GM12872 (cell line): ENCODE results near the gene AFF2.

Source experiments
- CTCF ChIP-seq: IDR thresholded peaks from 3 replicates; pipeline ENCODE4 v1.5.1; 2011; ENCODE audit warnings: low read depth, mild to moderate bottlenecking, low read length, moderate library complexity; ENCODE audit not compliant: insufficient read depth

Gene AFF2

DNA sequence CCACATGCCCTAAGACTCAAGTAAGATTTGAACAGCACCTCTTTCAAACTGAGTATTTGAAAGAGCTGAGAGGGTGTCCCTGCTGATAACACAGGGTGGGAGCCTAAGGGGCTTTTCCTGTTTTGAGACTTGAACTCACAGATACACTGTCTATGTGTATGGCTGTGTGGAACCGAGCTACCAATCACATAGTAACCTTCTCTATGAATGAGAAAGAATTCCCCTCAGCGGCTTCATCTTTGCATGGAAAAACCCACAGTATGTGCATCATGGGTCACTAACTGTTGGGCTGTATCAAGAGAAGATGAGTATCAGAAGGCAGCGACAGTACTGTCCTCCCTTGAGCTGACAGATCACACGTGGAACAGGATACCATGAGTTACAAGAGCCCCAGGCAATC, 336.3 kb downstream of the AFF2 start:
- no peak for TF ChIP-seq CTCF

- no peak for TF ChIP-seq CTCF
Measured at GRCh38 chrX:148850631-148851030, 350.2 kb downstream of the AFF2 start.

GRCh38 chrX:148854306-148854705, 353.9 kb downstream of the AFF2 start:
- TF ChIP-seq CTCF, result no peak

DNA sequence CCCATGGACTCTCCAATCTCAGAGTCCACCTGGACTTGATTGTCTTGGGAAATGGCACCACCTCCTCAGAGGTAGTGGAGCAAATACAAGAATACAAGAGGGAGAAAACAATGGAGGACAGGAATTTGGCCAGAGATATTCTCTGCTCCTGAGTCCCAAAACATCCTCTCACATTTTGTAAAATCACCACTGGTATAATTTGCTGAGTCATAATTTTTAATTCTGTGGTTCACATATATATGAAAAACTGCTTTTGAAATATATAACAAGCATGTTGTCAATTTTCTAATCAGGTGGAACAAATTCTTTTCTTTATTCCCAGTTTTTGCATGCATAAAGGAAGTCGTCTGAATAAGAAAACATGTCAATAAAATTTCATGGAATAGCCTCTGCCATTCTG, 356.1 kb downstream of the AFF2 start:
- TF ChIP-seq CTCF, result no peak

- TF ChIP-seq CTCF, result no peak
Measured at GRCh38 chrX:148865277-148866210, 365.1 kb downstream of the AFF2 start.

GRCh38 chrX:148867596-148867995, 367.2 kb downstream of the AFF2 start:
- no peak for TF ChIP-seq CTCF

DNA sequence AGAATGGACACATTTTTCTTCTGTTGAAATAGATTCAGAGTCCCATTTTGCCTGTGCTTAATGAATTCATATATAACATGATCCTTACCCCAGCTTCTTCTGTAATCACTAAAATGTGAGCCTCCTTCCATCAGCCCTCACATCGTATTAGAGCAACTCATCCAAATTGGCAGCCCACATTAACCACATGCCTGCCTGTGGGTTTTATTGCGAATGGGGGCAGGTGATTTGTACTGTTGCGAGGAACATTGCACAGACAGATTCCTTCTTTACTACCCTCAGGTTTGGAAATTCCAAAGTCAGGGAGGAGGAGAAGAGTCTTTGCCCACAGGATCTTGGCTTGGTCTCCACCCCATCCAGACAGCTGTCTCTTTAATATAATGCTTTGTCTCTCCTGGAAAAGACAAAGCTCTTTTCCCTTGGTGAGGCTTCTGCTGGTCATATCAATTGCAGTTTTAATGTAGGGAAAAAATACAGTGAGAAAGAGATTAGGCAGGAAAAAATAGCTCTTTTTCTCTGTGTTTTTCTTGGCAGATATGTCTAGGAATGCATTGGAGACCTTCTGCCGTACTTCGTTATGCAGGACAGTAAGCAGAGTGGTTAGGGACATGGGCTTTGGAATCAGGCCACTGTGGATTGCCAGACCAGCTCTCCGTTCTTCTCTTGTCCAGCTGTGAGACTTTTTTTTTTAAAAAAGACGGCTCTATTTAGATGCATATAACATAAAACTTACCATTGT, 371.2 kb downstream of the AFF2 start:
- TF ChIP-seq CTCF, result no peak
